Measurements from ENCODE around the gene COQ8A.

Gene COQ8A

GRCh38 chr1:226937940-226938725 lies 2.0 kb upstream of the COQ8A start:
- no peak overlapping the region for H4K12ac ChIP-seq (ENCODE audit: low read depth, low read length)
- no peak overlapping the region for H2AK5ac ChIP-seq (ENCODE audit: low read length)
- no peak overlapping the region for H3K4me2 ChIP-seq (ENCODE audit: low read length)
- no peak overlapping the region for H2BK120ac ChIP-seq (ENCODE audit: insufficient read depth, low read length, poor library complexity)
- peaks cover 5 to 8% of the 10 kb centered on the region in 2 experiments for H3K4me1 ChIP-seq (ENCODE audit: control insufficient read depth in 1 of 2, insufficient read depth in 2 of 2, low read length in 2 of 2)
- no peaks in the 10 kb centered on the region for H3K9me3 ChIP-seq (ENCODE audit: insufficient read depth, low read depth, low read length)
- H3K36me3 ChIP-seq (ENCODE audit: control insufficient read depth in 1 of 2, insufficient read depth in 2 of 2, low read length in 2 of 2) = no peaks in the 10 kb centered on the region
- no peak overlapping the region for H3K27ac ChIP-seq (ENCODE audit: low read depth, low read length)
- H2BK12ac ChIP-seq (ENCODE audit: low read length) = no peak overlapping the region
- H3K23ac ChIP-seq (ENCODE audit: low read length) = no peak overlapping the region
- H3K27me3 ChIP-seq (ENCODE audit: insufficient read depth, low read length) = no peaks in the 10 kb centered on the region
- no peak overlapping the region for H3K4ac ChIP-seq (ENCODE audit: low read depth, low read length)
- no peak overlapping the region for H3K4me3 ChIP-seq (ENCODE audit: low read depth, low read length)
- H3K14ac ChIP-seq (ENCODE audit: low read length) = no peak overlapping the region
- H3K9ac ChIP-seq (ENCODE audit: low read length) = no peak overlapping the region
- peaks cover 7% of the 10 kb centered on the region for H3K79me1 ChIP-seq (ENCODE audit: low read length)
- H3K18ac ChIP-seq (ENCODE audit: low read length) = no peak overlapping the region
- no peak overlapping the region for H2BK5ac ChIP-seq (ENCODE audit: low read depth, low read length, poor library complexity)
- H3K79me2 ChIP-seq (ENCODE audit: control insufficient read depth, insufficient read depth, low read length, poor library complexity) = peaks cover 7% of the 10 kb centered on the region
- no CpG with 5 or more reads among the region's 10 CpGs for WGBS (ENCODE audit: extremely low coverage, insufficient coverage, insufficient read length)
- peak in 1 of 2 donors; percentile 3 for DNase-seq
- H2AFZ ChIP-seq (ENCODE audit: insufficient read depth, low read length, poor library complexity) = no peak overlapping the region
- no peak overlapping the region for H4K91ac ChIP-seq (ENCODE audit: low read depth, low read length)
- no peak overlapping the region for H4K8ac ChIP-seq (ENCODE audit: low read depth, low read length)

DNA sequence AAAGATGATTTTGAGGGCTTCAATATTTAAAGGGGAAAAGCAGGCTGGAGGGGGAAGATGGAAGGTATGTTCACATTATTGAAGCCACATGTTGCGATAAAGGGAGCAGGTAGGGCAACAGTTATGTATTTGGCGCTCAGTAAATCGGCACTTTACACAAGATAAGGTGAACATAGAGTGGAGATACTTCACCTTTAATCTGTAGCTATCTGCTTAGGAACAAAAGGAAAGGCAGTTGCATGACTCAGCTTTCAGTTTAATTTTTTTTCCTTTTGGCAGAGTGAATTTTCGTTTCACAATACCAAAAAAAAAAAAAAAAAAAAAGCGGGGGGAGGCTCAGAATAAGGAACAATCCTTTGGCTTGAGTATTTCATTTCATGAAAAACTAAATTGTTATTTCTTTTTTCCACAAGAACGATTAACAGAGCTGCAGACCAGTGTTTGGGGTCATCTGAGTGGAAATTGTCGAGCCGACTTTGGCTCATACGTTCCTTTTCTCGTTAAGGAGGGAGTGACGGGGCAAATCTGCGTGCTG lies 1.1 kb upstream of the COQ8A start:
- WGBS (ENCODE audit: extremely low coverage, insufficient coverage, insufficient read length) = no CpG with 5 or more reads among the region's 12 CpGs
- Histone ChIP-seq H2AK5ac (ENCODE audit: low read length) (no peak overlapping the region), H4K91ac (ENCODE audit: low read depth, low read length) (peak overlapping the region; percentile 79), H4K12ac (ENCODE audit: low read depth, low read length) (peak overlapping the region; percentile 68), H3K9me3 (ENCODE audit: insufficient read depth, low read depth, low read length) (no peaks in the 10 kb centered on the region), H2BK5ac (ENCODE audit: low read depth, low read length, poor library complexity) (peak overlapping the region; percentile 81), H4K8ac (ENCODE audit: low read depth, low read length) (peak overlapping the region; percentile 98), H3K27ac (ENCODE audit: low read depth, low read length) (peak overlapping the region; percentile 83), H2BK120ac (ENCODE audit: insufficient read depth, low read length, poor library complexity) (peak overlapping the region; percentile 92), H3K23ac (ENCODE audit: low read length) (no peak overlapping the region), H3K9ac (ENCODE audit: low read length) (peak overlapping the region; percentile 70), H3K27me3 (ENCODE audit: insufficient read depth, low read length) (no peaks in the 10 kb centered on the region), H3K36me3 (ENCODE audit: control insufficient read depth in 1 of 2, insufficient read depth in 2 of 2, low read length in 2 of 2) (no peaks in the 10 kb centered on the region), H3K4ac (ENCODE audit: low read depth, low read length) (peak overlapping the region; percentile 73), H2BK12ac (ENCODE audit: low read length) (no peak overlapping the region), H2AFZ (ENCODE audit: insufficient read depth, low read length, poor library complexity) (peak overlapping the region; percentile 92), H3K79me2 (ENCODE audit: control insufficient read depth, insufficient read depth, low read length, poor library complexity) (peaks cover 7% of the 10 kb centered on the region), H3K4me1 (ENCODE audit: control insufficient read depth in 1 of 2, insufficient read depth in 2 of 2, low read length in 2 of 2) (peaks cover 5 to 8% of the 10 kb centered on the region in 2 experiments), H3K14ac (ENCODE audit: low read length) (peak overlapping the region; percentile 92), H3K18ac (ENCODE audit: low read length) (peak overlapping the region; percentile 96), H3K79me1 (ENCODE audit: low read length) (peaks cover 7% of the 10 kb centered on the region), H3K4me3 (ENCODE audit: low read depth, low read length) (peak overlapping the region; percentile 76), H3K4me2 (ENCODE audit: low read length) (peak overlapping the region; percentile 83)
- peak in 1 of 2 donors; percentile 60 for DNase-seq

GRCh38 chr1:226939438-226940028 lies 561 bp upstream of the COQ8A start:
- H3K23ac ChIP-seq (ENCODE audit: low read length) = no peak overlapping the region
- H3K27me3 ChIP-seq (ENCODE audit: insufficient read depth, low read length) = no peaks in the 10 kb centered on the region
- peak; percentile 82 to 84 for DNase-seq
- peak overlapping the region; percentile 73 for H3K4ac ChIP-seq (ENCODE audit: low read depth, low read length)
- H2BK5ac ChIP-seq (ENCODE audit: low read depth, low read length, poor library complexity) = peak overlapping the region; percentile 81
- H3K4me3 ChIP-seq (ENCODE audit: low read depth, low read length) = peak overlapping the region; percentile 76
- peak overlapping the region; percentile 92 for H3K14ac ChIP-seq (ENCODE audit: low read length)
- H3K27ac ChIP-seq (ENCODE audit: low read depth, low read length) = peak overlapping the region; percentile 83
- WGBS (ENCODE audit: extremely low coverage, insufficient coverage, insufficient read length) = no CpG with 5 or more reads among the region's 51 CpGs
- H2AK5ac ChIP-seq (ENCODE audit: low read length) = no peak overlapping the region
- H2AFZ ChIP-seq (ENCODE audit: insufficient read depth, low read length, poor library complexity) = peak overlapping the region; percentile 92
- H3K9ac ChIP-seq (ENCODE audit: low read length) = peak overlapping the region; percentile 70
- H3K36me3 ChIP-seq (ENCODE audit: control insufficient read depth in 1 of 2, insufficient read depth in 2 of 2, low read length in 2 of 2) = no peaks in the 10 kb centered on the region
- H3K4me1 ChIP-seq (ENCODE audit: control insufficient read depth in 1 of 2, insufficient read depth in 2 of 2, low read length in 2 of 2) = peaks cover 5 to 8% of the 10 kb centered on the region in 2 experiments
- H3K79me1 ChIP-seq (ENCODE audit: low read length) = peaks cover 7% of the 10 kb centered on the region
- H3K79me2 ChIP-seq (ENCODE audit: control insufficient read depth, insufficient read depth, low read length, poor library complexity) = peaks cover 7% of the 10 kb centered on the region
- H2BK12ac ChIP-seq (ENCODE audit: low read length) = no peak overlapping the region
- peak overlapping the region; percentile 68 for H4K12ac ChIP-seq (ENCODE audit: low read depth, low read length)
- no peaks in the 10 kb centered on the region for H3K9me3 ChIP-seq (ENCODE audit: insufficient read depth, low read depth, low read length)
- peak overlapping the region; percentile 96 for H3K18ac ChIP-seq (ENCODE audit: low read length)
- H4K8ac ChIP-seq (ENCODE audit: low read depth, low read length) = peak overlapping the region; percentile 98
- H3K4me2 ChIP-seq (ENCODE audit: low read length) = peak overlapping the region; percentile 83
- H2BK120ac ChIP-seq (ENCODE audit: insufficient read depth, low read length, poor library complexity) = peak overlapping the region; percentile 92
- peak overlapping the region; percentile 88 for H4K91ac ChIP-seq (ENCODE audit: low read depth, low read length)

DNA sequence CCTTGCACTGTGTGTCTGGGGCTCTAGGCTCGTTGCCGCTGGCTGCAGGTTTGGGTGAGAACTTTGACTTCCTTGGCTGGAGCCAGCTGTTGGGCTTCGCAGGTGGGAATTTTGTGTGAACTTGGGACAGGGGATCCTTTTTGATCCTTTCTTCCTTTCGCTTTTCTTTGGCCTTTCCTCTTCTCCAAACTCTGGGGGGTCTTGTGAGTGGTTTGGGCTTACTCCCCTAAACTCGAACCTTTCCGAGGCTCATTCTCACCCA lies 643 bp downstream of the COQ8A start:
- no peak overlapping the region for H3K23ac ChIP-seq (ENCODE audit: low read length)
- no peak overlapping the region for H2BK120ac ChIP-seq (ENCODE audit: insufficient read depth, low read length, poor library complexity)
- peaks cover 6 to 8% of the 10 kb centered on the region in 2 experiments for H3K4me1 ChIP-seq (ENCODE audit: control insufficient read depth in 1 of 2, insufficient read depth in 2 of 2, low read length in 2 of 2)
- H4K91ac ChIP-seq (ENCODE audit: low read depth, low read length) = no peak overlapping the region
- no peak overlapping the region for H3K27ac ChIP-seq (ENCODE audit: low read depth, low read length)
- H4K8ac ChIP-seq (ENCODE audit: low read depth, low read length) = peak overlapping the region; percentile 66
- no peak overlapping the region for H3K4ac ChIP-seq (ENCODE audit: low read depth, low read length)
- H2AFZ ChIP-seq (ENCODE audit: insufficient read depth, low read length, poor library complexity) = peak overlapping the region; percentile 87
- DNase-seq = no peak
- H3K27me3 ChIP-seq (ENCODE audit: insufficient read depth, low read length) = no peaks in the 10 kb centered on the region
- H3K18ac ChIP-seq (ENCODE audit: low read length) = no peak overlapping the region
- H3K9me3 ChIP-seq (ENCODE audit: insufficient read depth, low read depth, low read length) = peaks cover 1% of the 10 kb centered on the region
- peaks cover 7% of the 10 kb centered on the region for H3K79me1 ChIP-seq (ENCODE audit: low read length)
- no peak overlapping the region for H3K14ac ChIP-seq (ENCODE audit: low read length)
- no peak overlapping the region for H2BK5ac ChIP-seq (ENCODE audit: low read depth, low read length, poor library complexity)
- H4K12ac ChIP-seq (ENCODE audit: low read depth, low read length) = no peak overlapping the region
- WGBS (ENCODE audit: extremely low coverage, insufficient coverage, insufficient read length) = no CpG with 5 or more reads among the region's 6 CpGs
- H3K4me3 ChIP-seq (ENCODE audit: low read depth, low read length) = peak overlapping the region; percentile 83
- H3K9ac ChIP-seq (ENCODE audit: low read length) = no peak overlapping the region
- no peak overlapping the region for H2BK12ac ChIP-seq (ENCODE audit: low read length)
- H3K36me3 ChIP-seq (ENCODE audit: control insufficient read depth in 1 of 2, insufficient read depth in 2 of 2, low read length in 2 of 2) = no peaks in the 10 kb centered on the region
- no peak overlapping the region for H2AK5ac ChIP-seq (ENCODE audit: low read length)
- H3K4me2 ChIP-seq (ENCODE audit: low read length) = peak overlapping the region; percentile 91
- H3K79me2 ChIP-seq (ENCODE audit: control insufficient read depth, insufficient read depth, low read length, poor library complexity) = peaks cover 7% of the 10 kb centered on the region

Data from trophoblast cell (in vitro differentiated cells and primary cell).